Aorta (tissue), 5 donors: ENCODE measurements around the gene BOLA3. TPM values are rescaled to one million over a fixed set of nuclear protein-coding genes. Genes with fewer than 3 reads are reported as not detected.
"Not testable (repeated sequence)": the region's sequence is repeated elsewhere in the genome, so short reads cannot be mapped to it uniquely, and the experiment has no call there.

Experiments used
- ATAC-seq: fragments of 200-7000 bp; cut with Tn5 transposase; one replicate; pipeline ENCODE4 v1.9.1; 2022; ENCODE audit warnings: moderate library complexity; ENCODE audit not compliant: low FRiP score
- DNase-seq, 2 donors: peaks; one replicate each; pipeline ENCODE4 v3.0.0-alpha.2; 2020
- H3K27ac ChIP-seq, 2 donors: one replicate each; pipeline ENCODE4 v1.5.1; 2013; ENCODE audit warnings: low read length in 2 of 2, mild to moderate bottlenecking in 2 of 2, moderate library complexity in 2 of 2, control low read depth in 1 of 2, inconsistent platforms in 1 of 2, low read depth in 1 of 2
- H3K27me3 ChIP-seq, 2 donors: one replicate each; pipeline ENCODE4 v1.6.1; 2013; ENCODE audit warnings: control low read depth in 1 of 2, low read length in 1 of 2, mild to moderate bottlenecking in 1 of 2, moderate library complexity in 1 of 2; ENCODE audit not compliant: insufficient read depth in 2 of 2, control insufficient read depth in 1 of 2
- H3K36me3 ChIP-seq, 2 donors: one replicate each; pipeline ENCODE4 v1.6.1; 2013; ENCODE audit warnings: control low read depth in 1 of 2, low read length in 1 of 2, mild to moderate bottlenecking in 1 of 2; ENCODE audit not compliant: insufficient read depth in 2 of 2, control insufficient read depth in 1 of 2
- H3K4me1 ChIP-seq, 2 donors: one replicate each; pipeline ENCODE4 v1.6.1; 2013; ENCODE audit warnings: low read length in 2 of 2, control low read depth in 1 of 2, mild to moderate bottlenecking in 1 of 2, moderate library complexity in 1 of 2; ENCODE audit not compliant: insufficient read depth in 2 of 2, control insufficient read depth in 1 of 2
- H3K4me3 ChIP-seq, 2 donors: one replicate each; pipeline ENCODE4 v1.5.1; 2013; ENCODE audit warnings: low read length in 2 of 2, control low read depth in 1 of 2, mild to moderate bottlenecking in 1 of 2
- H3K9me3 ChIP-seq: one replicate; pipeline ENCODE4 v1.6.1; 2013; ENCODE audit warnings: mild to moderate bottlenecking, low read length; ENCODE audit not compliant: control insufficient read depth
- WGBS, 2 donors: extraction: QIAGEN DNeasy Blood & Tissue Kit; methylation state at CpG; one replicate each; pipeline ENCODE4 v1.1.7; 2013; 5-methylcytosine and 5-hydroxymethylcytosine counted together
- intact Hi-C, 2 donors: fragments of 100-400 bp; cut with DNase I; formaldehyde crosslinking; loops; one replicate each; pipeline versions ENCODE4 v1.14.2 to v1.15.0; 2022
- polyA plus RNA-seq, 2 donors: library from polyadenylated mRNA; stranded (reverse); fragments of 200-250 nt; gene quantifications; one replicate each; pipeline ENCODE4 v1.2.3, GENCODE V29; 2013
- total RNA-seq, 2 donors: library from RNA; stranded (reverse); fragmentation: NEBNext Ultra II Directional; extraction: Animal tissue kit (Norgen Biotek cat#: 25700); gene quantifications; one replicate each; pipeline ENCODE4 v1.2.1, GENCODE V29; 2021
- donor health status: healthy with polysubstance abuse.
- donor health status: Bipolar disorder and iron deficiency.
- donor health status: DM: no; HTN: no; CAD: no.
- donor health status: DM: no; HTN: no; CAD: no.
- donor health status: DM: yes; HTN: yes; CAD: no.

BOLA3 gene
- total and polyA plus RNA-seq, 4 donors: 13.6 to 85.1 (median 30.0) TPM

DNA sequence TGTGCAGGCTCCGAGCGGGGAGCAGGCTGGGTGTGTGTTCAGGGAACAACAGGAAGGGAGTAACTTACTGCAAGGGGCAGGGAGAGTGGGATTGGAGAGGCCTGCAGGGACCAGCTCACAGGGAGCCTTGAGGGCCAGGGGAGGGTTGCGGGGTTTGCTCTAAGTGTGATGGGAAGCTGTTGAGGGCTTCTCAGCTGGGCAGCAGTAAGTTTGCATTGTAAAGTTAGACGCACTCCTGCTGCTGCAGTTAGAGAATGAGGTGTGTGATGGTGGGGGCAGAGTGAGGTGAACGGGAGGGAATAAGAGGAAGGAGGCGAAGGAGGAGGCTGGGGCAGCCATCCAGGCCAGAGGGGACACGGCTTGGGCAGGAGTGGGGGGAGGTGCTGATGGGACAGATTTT, 53.4 kb downstream of the BOLA3 start:
- Histone ChIP-seq H3K27me3 (no peaks in the 10 kb centered on the region), H3K4me1 (no peaks in the 10 kb centered on the region), H3K4me3 (no peak overlapping the region), H3K9me3 (no peaks in the 10 kb centered on the region), H3K27ac (no peak overlapping the region), H3K36me3 (peaks cover 0 to 6% of the 10 kb centered on the region in 2 donors)
- WGBS, 2 donors: 87 to 88% methylated on average over 7 of the region's 7 CpGs
- ATAC-seq: no peak
- DNase-seq: no peak
- intact Hi-C loops: no loop called here

GRCh38 chr2:74093840-74094239, 53.9 kb downstream of the BOLA3 start:
- ATAC-seq: no peak
- Histone ChIP-seq H3K27ac (no peak overlapping the region), H3K4me3 (no peak overlapping the region), H3K27me3 (no peaks in the 10 kb centered on the region), H3K4me1 (no peaks in the 10 kb centered on the region), H3K36me3 (peaks cover 0 to 6% of the 10 kb centered on the region in 2 donors), H3K9me3 (no peaks in the 10 kb centered on the region)
- DNase-seq: no peak
- WGBS, 2 donors: 84 to 91% methylated on average over 6 of the region's 6 CpGs
- intact Hi-C loops: no loop called here

- Histone ChIP-seq H3K27ac (no peak overlapping the region), H3K4me1 (no peaks in the 10 kb centered on the region), H3K27me3 (no peaks in the 10 kb centered on the region), H3K4me3 (no peak overlapping the region), H3K9me3 (no peaks in the 10 kb centered on the region), H3K36me3 (peaks cover 0 to 6% of the 10 kb centered on the region in 2 donors)
- ATAC-seq (no peak), DNase-seq (no peak)
- intact Hi-C loops: no loop called here
- WGBS, 2 donors: 90 to 92% methylated on average over 13 of the region's 13 CpGs
Measured at GRCh38 chr2:74093426-74093825, 54.3 kb downstream of the BOLA3 start.

DNA sequence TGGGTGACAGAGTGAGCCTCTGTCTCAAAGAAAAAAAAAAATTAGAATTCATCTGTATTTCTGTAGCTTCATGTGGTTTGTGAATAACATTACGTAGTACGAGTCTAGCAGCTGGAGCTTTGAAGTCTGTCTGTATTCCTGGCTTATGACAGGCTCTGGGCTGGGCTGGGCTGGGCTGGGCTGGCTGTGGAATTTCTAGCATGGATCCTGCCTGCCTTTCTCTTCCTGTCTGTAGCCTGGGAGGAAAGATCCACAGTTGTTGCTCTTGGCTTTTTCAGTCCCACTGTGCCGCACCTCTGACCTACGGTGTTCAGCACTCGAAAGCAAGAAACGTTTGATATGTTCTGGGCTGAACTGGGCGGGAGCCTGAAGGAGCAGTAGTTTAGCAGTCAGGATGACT, 55.4 kb downstream of the BOLA3 start:
- Histone ChIP-seq H3K9me3 (no peaks in the 10 kb centered on the region), H3K36me3 (peaks cover 0 to 6% of the 10 kb centered on the region in 2 donors), H3K4me1 (no peaks in the 10 kb centered on the region), H3K27ac (no peak overlapping the region), H3K4me3 (no peak overlapping the region), H3K27me3 (no peaks in the 10 kb centered on the region)
- intact Hi-C loops: no loop called here
- no peak for DNase-seq
- ATAC-seq: no peak
- 86 to 89% methylated on average over 7 of the region's 7 CpGs for WGBS, 2 donors

DNA sequence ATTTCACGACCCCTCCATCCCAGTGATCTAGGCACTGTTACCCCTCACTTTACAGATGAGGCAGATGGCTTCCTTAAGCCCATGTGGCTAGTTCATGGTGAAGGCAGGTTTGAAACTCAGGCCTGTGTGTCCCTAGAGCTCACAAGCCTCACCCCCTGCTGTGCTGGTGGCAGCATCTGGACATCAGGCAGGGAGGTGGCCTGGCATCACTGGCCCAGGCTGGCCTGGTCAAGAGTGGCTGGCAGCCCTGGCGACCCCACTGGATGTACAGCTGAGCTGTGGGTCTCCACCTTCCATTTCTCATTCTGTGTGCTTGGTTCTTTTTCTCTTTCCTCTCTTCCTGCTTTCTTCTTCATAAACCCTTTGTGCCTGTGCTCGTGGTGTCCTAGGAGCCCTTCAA, 56.3 kb downstream of the BOLA3 start:
- intact Hi-C loops: no loop called here
- H3K4me3 ChIP-seq: no peak overlapping the region
- WGBS, 2 donors: 88 to 95% methylated on average over 3 of the region's 3 CpGs
- ATAC-seq (no peak), DNase-seq (no peak)
- H3K27me3 ChIP-seq: no peaks in the 10 kb centered on the region
- H3K9me3 ChIP-seq: no peaks in the 10 kb centered on the region
- H3K36me3 ChIP-seq: peaks cover 0 to 6% of the 10 kb centered on the region in 2 donors
- H3K27ac ChIP-seq: no peak overlapping the region
- H3K4me1 ChIP-seq: no peaks in the 10 kb centered on the region

GRCh38 chr2:74089816-74090745, 57.6 kb downstream of the BOLA3 start:
- Histone ChIP-seq H3K4me3 (no peak overlapping the region), H3K9me3 (no peaks in the 10 kb centered on the region), H3K36me3 (peaks cover 0 to 6% of the 10 kb centered on the region in 2 donors), H3K27ac (no peak overlapping the region), H3K4me1 (no peaks in the 10 kb centered on the region), H3K27me3 (no peaks in the 10 kb centered on the region)
- ATAC-seq (no peak), DNase-seq (no peak)
- intact Hi-C loops: no loop called here
- 92 to 93% methylated on average over 26 of the region's 26 CpGs for WGBS, 2 donors

DNA sequence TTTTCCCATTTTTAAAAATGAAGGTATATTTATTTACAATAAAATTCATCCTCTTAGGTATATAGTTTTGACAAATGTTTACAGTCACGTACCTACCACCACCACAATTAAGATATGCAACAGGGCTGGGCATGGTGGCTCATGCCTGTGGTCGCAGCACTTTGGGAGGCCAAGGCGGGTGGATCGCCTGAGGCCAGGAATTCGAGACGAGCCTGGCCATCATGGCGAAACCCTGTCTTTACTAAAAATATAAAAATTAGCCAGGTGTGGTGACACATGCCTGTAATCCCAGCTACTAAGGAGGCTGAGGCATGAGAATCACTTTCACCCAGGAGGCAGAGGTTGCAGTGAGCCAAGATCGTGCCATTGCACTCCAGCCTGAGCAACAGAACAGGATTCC, 59.0 kb downstream of the BOLA3 start:
- H3K27me3 ChIP-seq, ATAC-seq, DNase-seq, intact Hi-C loops, H3K9me3 ChIP-seq, H3K4me3 ChIP-seq, H3K27ac ChIP-seq, H3K4me1 ChIP-seq, H3K36me3 ChIP-seq: not testable (repeated sequence)
- WGBS, 2 donors: 97 to 100% methylated on average over 8 of the region's 8 CpGs

DNA sequence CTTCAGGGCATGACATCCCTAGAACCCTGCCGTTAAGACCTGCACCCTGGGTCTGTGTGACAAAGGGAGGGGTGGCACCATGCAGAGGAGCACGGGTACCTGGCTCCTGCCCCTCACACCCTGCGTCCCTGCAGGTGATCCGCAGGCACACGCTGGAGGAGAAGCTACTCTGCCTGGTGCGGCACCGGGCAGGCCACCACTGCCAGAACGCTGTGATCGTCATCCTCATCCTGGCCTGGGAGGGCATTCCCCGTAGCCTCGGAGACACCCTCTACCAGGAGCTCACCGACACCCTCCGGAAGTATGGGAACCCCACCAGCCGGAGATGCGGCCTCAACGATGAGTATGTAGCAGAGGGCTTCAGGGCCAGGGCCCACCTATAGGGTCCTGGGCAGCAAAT, 60.0 kb downstream of the BOLA3 start:
- H3K27ac ChIP-seq: no peak overlapping the region
- no peak overlapping the region for H3K4me3 ChIP-seq
- no peaks in the 10 kb centered on the region for H3K4me1 ChIP-seq
- DNase-seq (no peak), ATAC-seq (no peak)
- WGBS, 2 donors: 97 to 99% methylated on average over 16 of the region's 16 CpGs
- intact Hi-C loops: no loop called here
- H3K9me3 ChIP-seq: no peaks in the 10 kb centered on the region
- peaks cover 0 to 5% of the 10 kb centered on the region in 2 donors for H3K36me3 ChIP-seq
- no peaks in the 10 kb centered on the region for H3K27me3 ChIP-seq

DNA sequence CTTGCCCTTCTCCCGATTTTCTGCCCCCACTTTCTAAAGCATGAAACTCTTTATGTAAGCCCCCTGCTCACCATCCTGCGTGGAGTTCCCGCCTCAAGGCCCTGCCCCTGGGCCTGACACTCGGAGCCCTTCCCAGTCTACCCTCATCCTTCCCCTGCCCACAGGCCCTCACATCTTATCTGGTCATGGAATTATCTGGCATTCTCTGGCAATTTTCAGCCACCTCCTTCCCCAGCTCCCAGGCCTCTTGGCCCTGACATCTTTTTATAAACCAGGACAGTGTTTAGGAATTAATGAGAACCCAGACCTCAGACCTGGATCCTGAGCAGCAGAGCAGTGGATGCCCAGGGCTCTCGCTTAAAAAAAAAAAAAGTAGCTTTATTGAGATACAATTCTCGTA, 61.7 kb downstream of the BOLA3 start:
- Histone ChIP-seq H3K27me3 (no peaks in the 10 kb centered on the region), H3K36me3 (peaks cover 0 to 5% of the 10 kb centered on the region in 2 donors), H3K4me1 (no peaks in the 10 kb centered on the region), H3K4me3 (no peak overlapping the region), H3K9me3 (no peaks in the 10 kb centered on the region), H3K27ac (no peak overlapping the region)
- DNase-seq: no peak
- intact Hi-C loops: no loop called here
- ATAC-seq: no peak
- 95 to 96% methylated on average over 6 of the region's 6 CpGs for WGBS, 2 donors
